Left forelimb (tissue), 1 donor: ENCODE results near the gene TRAF3.

Experiments used
- DNase-seq: peaks from one replicate; pipeline ENCODE4 v3.0.0-alpha.2; 2018; ENCODE audit warnings: low spot score

TRAF3 gene

GRCh38 chr14:102939329-102939728 lies 162.1 kb downstream of the TRAF3 start:
- DNase-seq: no peak

GRCh38 chr14:102939820-102940561 lies 162.7 kb downstream of the TRAF3 start:
- DNase-seq: no peak

- DNase-seq: no peak
These were observed 163.6 kb downstream of the TRAF3 start for GRCh38 chr14:102940729-102941362.

- no peak for DNase-seq
These were observed 164.3 kb downstream of the TRAF3 start for GRCh38 chr14:102941419-102942011.

GRCh38 chr14:102942069-102942468 lies 164.8 kb downstream of the TRAF3 start:
- no peak for DNase-seq

- DNase-seq: no peak
These were observed 166.2 kb downstream of the TRAF3 start for GRCh38 chr14:102943454-102943853.

- no peak for DNase-seq
These were observed 166.7 kb downstream of the TRAF3 start for GRCh38 chr14:102943979-102944378.

GRCh38 chr14:102944448-102945330 lies 167.4 kb downstream of the TRAF3 start:
- DNase-seq: no peak

GRCh38 chr14:102945346-102946130 lies 168.3 kb downstream of the TRAF3 start:
- DNase-seq: no peak

GRCh38 chr14:102947321-102948103 lies 170.3 kb downstream of the TRAF3 start:
- no peak for DNase-seq

GRCh38 chr14:102948698-102949061 lies 171.4 kb downstream of the TRAF3 start:
- DNase-seq: no peak

GRCh38 chr14:102949062-102949800 lies 172.0 kb downstream of the TRAF3 start:
- DNase-seq: no peak

GRCh38 chr14:102949801-102950451 lies 172.7 kb downstream of the TRAF3 start:
- DNase-seq: no peak

GRCh38 chr14:102951034-102951433 lies 173.8 kb downstream of the TRAF3 start:
- no peak for DNase-seq

GRCh38 chr14:102951799-102952198 lies 174.6 kb downstream of the TRAF3 start:
- no peak for DNase-seq

- DNase-seq: no peak
These were observed 175.0 kb downstream of the TRAF3 start for GRCh38 chr14:102952276-102952675.

GRCh38 chr14:102953100-102953499 lies 175.9 kb downstream of the TRAF3 start:
- DNase-seq: no peak

- no peak for DNase-seq
These were observed 177.0 kb downstream of the TRAF3 start for GRCh38 chr14:102954081-102954789.
